ENCODE data around the gene PPM1K. TPM values are rescaled to one million over a fixed set of nuclear protein-coding genes. Genes with fewer than 3 reads are reported as not detected.

Gene PPM1K
- polyA plus RNA-seq, 1 donor (not counting 4 experiments of a cell fraction or from before 2014, with no cell fraction given) = 9.8 TPM

- FAIRE-seq = no peak
- no peaks in the 10 kb centered on the region for H3K36me3 ChIP-seq (ENCODE audit: control insufficient read depth in 2 of 2, extremely low read depth in 1 of 2, insufficient read depth in 2 of 2, low read length in 2 of 2)
- H3K27me3 ChIP-seq (ENCODE audit: control insufficient read depth, extremely low read depth, insufficient read depth, low read length) = no peaks in the 10 kb centered on the region
- no peak for DNase-seq (ENCODE audit: low read depth, low spot score)
- no peak overlapping the region for H3K4me3 ChIP-seq (ENCODE audit: control insufficient read depth in 2 of 3, extremely low read depth in 1 of 3, insufficient read depth in 2 of 3, low read depth in 1 of 3, low read length in 3 of 3)
- H3K9ac ChIP-seq (ENCODE audit: control insufficient read depth, extremely low read depth, insufficient read depth, low read length) = no peak overlapping the region
- no peak overlapping the region for H3K4me2 ChIP-seq (ENCODE audit: control insufficient read depth, extremely low read depth, insufficient read depth, low read depth, low read length)
- H4K20me1 ChIP-seq (ENCODE audit: control insufficient read depth, extremely low read depth, insufficient read depth, low read length) = no peaks in the 10 kb centered on the region
- H3K9me3 ChIP-seq (ENCODE audit: control insufficient read depth, low read depth, low read length) = no peaks in the 10 kb centered on the region
- dilution Hi-C loops (cut with MboI; ENCODE audit: extremely low pct_ligation_motif_present, low sequenced_read_pairs) = loop anchor here (25.0 kb wide), 1 partner anchor 270 kb away; the partner anchor contains the start of gene PYURF
- no peaks in the 10 kb centered on the region for H3K9me1 ChIP-seq (ENCODE audit: control insufficient read depth, extremely low read depth, insufficient read depth, low read length)
- no peak for TF ChIP-seq EZH2 (IDR thresholded peaks at IDR 0.05; ENCODE audit: low read length)
- TF ChIP-seq, protein P1, sequence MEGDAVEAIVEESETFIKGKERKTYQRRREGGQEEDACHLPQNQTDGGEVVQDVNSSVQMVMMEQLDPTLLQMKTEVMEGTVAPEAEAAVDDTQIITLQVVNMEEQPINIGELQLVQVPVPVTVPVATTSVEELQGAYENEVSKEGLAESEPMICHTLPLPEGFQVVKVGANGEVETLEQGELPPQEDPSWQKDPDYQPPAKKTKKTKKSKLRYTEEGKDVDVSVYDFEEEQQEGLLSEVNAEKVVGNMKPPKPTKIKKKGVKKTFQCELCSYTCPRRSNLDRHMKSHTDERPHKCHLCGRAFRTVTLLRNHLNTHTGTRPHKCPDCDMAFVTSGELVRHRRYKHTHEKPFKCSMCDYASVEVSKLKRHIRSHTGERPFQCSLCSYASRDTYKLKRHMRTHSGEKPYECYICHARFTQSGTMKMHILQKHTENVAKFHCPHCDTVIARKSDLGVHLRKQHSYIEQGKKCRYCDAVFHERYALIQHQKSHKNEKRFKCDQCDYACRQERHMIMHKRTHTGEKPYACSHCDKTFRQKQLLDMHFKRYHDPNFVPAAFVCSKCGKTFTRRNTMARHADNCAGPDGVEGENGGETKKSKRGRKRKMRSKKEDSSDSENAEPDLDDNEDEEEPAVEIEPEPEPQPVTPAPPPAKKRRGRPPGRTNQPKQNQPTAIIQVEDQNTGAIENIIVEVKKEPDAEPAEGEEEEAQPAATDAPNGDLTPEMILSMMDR (optimal IDR thresholded peaks at IDR 0.05 in 1 of 3, IDR thresholded peaks at IDR 0.05 in 1 of 3, conservative IDR thresholded peaks at IDR 0.05 in 1 of 3; ENCODE audit: extremely low read depth in 1 of 3, insufficient read depth in 2 of 3, low read length in 3 of 3) = no peak
- H3K27ac ChIP-seq (ENCODE audit: control insufficient read depth, insufficient read depth, low read length) = no peak overlapping the region
- no peak overlapping the region for H2AFZ ChIP-seq (ENCODE audit: control insufficient read depth, low read length)
- no peaks in the 10 kb centered on the region for H3K79me2 ChIP-seq (ENCODE audit: control insufficient read depth, insufficient read depth, low read length)
- no peaks in the 10 kb centered on the region for H3K4me1 ChIP-seq (ENCODE audit: control insufficient read depth, extremely low read depth, insufficient read depth, low read length)
Measured at GRCh38 chr4:88242144-88242543, 42.2 kb downstream of the PPM1K start.

GRCh38 chr4:88240297-88240714 is 44.1 kb downstream of the PPM1K start:
- Histone ChIP-seq H3K4me2 (ENCODE audit: control insufficient read depth, extremely low read depth, insufficient read depth, low read depth, low read length) (no peak overlapping the region), H3K79me2 (ENCODE audit: control insufficient read depth, insufficient read depth, low read length) (no peaks in the 10 kb centered on the region), H4K20me1 (ENCODE audit: control insufficient read depth, extremely low read depth, insufficient read depth, low read length) (no peaks in the 10 kb centered on the region), H3K36me3 (ENCODE audit: control insufficient read depth in 2 of 2, extremely low read depth in 1 of 2, insufficient read depth in 2 of 2, low read length in 2 of 2) (no peaks in the 10 kb centered on the region), H3K9ac (ENCODE audit: control insufficient read depth, extremely low read depth, insufficient read depth, low read length) (no peak overlapping the region), H3K9me1 (ENCODE audit: control insufficient read depth, extremely low read depth, insufficient read depth, low read length) (no peaks in the 10 kb centered on the region), H3K4me3 (ENCODE audit: control insufficient read depth in 2 of 3, extremely low read depth in 1 of 3, insufficient read depth in 2 of 3, low read depth in 1 of 3, low read length in 3 of 3) (no peak overlapping the region), H3K4me1 (ENCODE audit: control insufficient read depth, extremely low read depth, insufficient read depth, low read length) (no peaks in the 10 kb centered on the region), H3K9me3 (ENCODE audit: control insufficient read depth, low read depth, low read length) (no peaks in the 10 kb centered on the region), H3K27me3 (ENCODE audit: control insufficient read depth, extremely low read depth, insufficient read depth, low read length) (no peaks in the 10 kb centered on the region), H3K27ac (ENCODE audit: control insufficient read depth, insufficient read depth, low read length) (no peak overlapping the region), H2AFZ (ENCODE audit: control insufficient read depth, low read length) (no peak overlapping the region)
- FAIRE-seq (no peak), DNase-seq (ENCODE audit: low read depth, low spot score) (no peak)
- no peak for TF ChIP-seq EZH2 (IDR thresholded peaks at IDR 0.05; ENCODE audit: low read length)
- TF ChIP-seq, protein P1 (optimal IDR thresholded peaks at IDR 0.05 in 1 of 3, IDR thresholded peaks at IDR 0.05 in 1 of 3, conservative IDR thresholded peaks at IDR 0.05 in 1 of 3; ENCODE audit: extremely low read depth in 1 of 3, insufficient read depth in 2 of 3, low read length in 3 of 3) = no peak
- dilution Hi-C loops (cut with MboI; ENCODE audit: extremely low pct_ligation_motif_present, low sequenced_read_pairs) = loop anchor here (25.0 kb wide), 1 partner anchor 272 kb away; the partner anchor contains the start of gene PYURF

Measured in keratinocyte (primary cell).